Vagina (tissue), 2 donors: ENCODE results near the gene C15orf62.

Experiments used
- POLR2A ChIP-seq, 2 donors: fragments of 450-650 bp; IDR thresholded peaks; one replicate each; pipeline ENCODE4 v1.6.1; 2017; ENCODE audit warnings: antibody characterized with exemption in 2 of 2, mild to moderate bottlenecking in 2 of 2, moderate library complexity in 2 of 2
- POLR2AphosphoS5 ChIP-seq, 2 donors: sonication (generic); formaldehyde crosslinking; IDR thresholded peaks; one replicate each; pipeline ENCODE4 v1.9.0; 2017; ENCODE audit warnings: antibody characterized with exemption in 2 of 2, mild to moderate bottlenecking in 2 of 2, low read depth in 1 of 2; ENCODE audit not compliant: insufficient read depth in 1 of 2
- TF ChIP-seq, protein P1 (sequence below), 3 experiments: fragments of 450-650 bp in 2 of 3; fragments of 200-600 bp in 1 of 3; sonication (generic) in 1 of 3; IDR thresholded peaks; one replicate each; pipeline ENCODE4 v1.5.1; 2017 to 2019; ENCODE audit warnings: antibody characterized with exemption in 3 of 3, mild to moderate bottlenecking in 2 of 3, moderate library complexity in 2 of 3

DNA sequence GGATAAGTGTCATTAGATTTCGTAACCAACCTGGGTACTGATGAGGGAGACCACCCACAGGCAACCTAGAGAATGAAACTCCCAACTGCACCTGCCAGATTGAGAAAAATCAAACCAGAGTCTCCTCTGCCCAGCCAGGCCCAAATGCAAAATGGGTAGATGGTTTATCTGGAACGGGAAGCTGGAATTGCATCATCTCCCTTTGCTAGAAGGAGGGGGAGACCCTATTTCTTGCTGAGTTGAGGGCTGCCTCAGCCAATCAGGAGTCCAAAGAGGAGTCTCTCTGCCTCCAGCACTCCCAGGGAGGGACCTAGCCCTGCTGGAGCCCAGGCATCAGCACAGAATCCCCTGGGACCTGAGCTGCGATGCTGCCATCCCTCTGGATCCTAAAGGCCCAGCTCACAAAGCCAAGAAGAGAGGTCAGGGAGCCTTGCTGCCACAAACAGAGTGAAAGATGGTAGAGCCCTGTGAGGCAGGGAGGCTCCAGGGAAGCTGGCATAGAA, 22.8 kb upstream of the C15orf62 start:
- TF ChIP-seq, protein P1, sequence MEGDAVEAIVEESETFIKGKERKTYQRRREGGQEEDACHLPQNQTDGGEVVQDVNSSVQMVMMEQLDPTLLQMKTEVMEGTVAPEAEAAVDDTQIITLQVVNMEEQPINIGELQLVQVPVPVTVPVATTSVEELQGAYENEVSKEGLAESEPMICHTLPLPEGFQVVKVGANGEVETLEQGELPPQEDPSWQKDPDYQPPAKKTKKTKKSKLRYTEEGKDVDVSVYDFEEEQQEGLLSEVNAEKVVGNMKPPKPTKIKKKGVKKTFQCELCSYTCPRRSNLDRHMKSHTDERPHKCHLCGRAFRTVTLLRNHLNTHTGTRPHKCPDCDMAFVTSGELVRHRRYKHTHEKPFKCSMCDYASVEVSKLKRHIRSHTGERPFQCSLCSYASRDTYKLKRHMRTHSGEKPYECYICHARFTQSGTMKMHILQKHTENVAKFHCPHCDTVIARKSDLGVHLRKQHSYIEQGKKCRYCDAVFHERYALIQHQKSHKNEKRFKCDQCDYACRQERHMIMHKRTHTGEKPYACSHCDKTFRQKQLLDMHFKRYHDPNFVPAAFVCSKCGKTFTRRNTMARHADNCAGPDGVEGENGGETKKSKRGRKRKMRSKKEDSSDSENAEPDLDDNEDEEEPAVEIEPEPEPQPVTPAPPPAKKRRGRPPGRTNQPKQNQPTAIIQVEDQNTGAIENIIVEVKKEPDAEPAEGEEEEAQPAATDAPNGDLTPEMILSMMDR (IDR thresholded peaks at IDR 0.05), result no peak
- no peak for TF ChIP-seq POLR2AphosphoS5 (IDR thresholded peaks at IDR 0.05; ENCODE audit: insufficient read depth in 1 of 2, low read depth in 1 of 2)
- no peak for TF ChIP-seq POLR2A (IDR thresholded peaks at IDR 0.05)
